Ishikawa (cell line): ENCODE data around the gene AEBP1.

Experiments used
- CEBPB ChIP-seq: IDR thresholded peaks from 2 replicates; pipeline ENCODE4 v1.6.1; 2012
- EP300 ChIP-seq: IDR thresholded peaks from 2 replicates; pipeline ENCODE4 v1.6.1; 2012; ENCODE audit warnings: borderline replicate concordance
- NFIC ChIP-seq: IDR thresholded peaks from 2 replicates; pipeline ENCODE4 v1.6.1; 2012
- RAD21 ChIP-seq: IDR thresholded peaks from 2 replicates; pipeline ENCODE4 v1.6.1; 2012; ENCODE audit warnings: low read depth
- REST ChIP-seq: IDR thresholded peaks from 2 replicates; pipeline ENCODE4 v1.6.1; 2012; ENCODE audit warnings: low read depth, mild to moderate bottlenecking
- TCF12 ChIP-seq: IDR thresholded peaks from 2 replicates; pipeline ENCODE4 v1.6.1; 2012; ENCODE audit warnings: low read depth
- TEAD4 ChIP-seq: IDR thresholded peaks from 2 replicates; pipeline ENCODE4 v1.6.1; 2012
- USF1 ChIP-seq: IDR thresholded peaks from 2 replicates; pipeline ENCODE4 v1.6.1; 2012
- YY1 ChIP-seq: IDR thresholded peaks from 2 replicates; pipeline ENCODE4 v1.6.1; 2012; ENCODE audit warnings: low read depth

- TF ChIP-seq RAD21 (no peak), NFIC (no peak), YY1 (no peak), EP300 (no peak), REST (no peak), CEBPB (no peak), USF1 (no peak), TCF12 (no peak), TEAD4 (no peak)
These were observed 46.3 kb downstream of the AEBP1 start for GRCh38 chr7:44150466-44150832.
